HG02885 (cell line): ENCODE data around the gene APOA4.

Experiments
- ATAC-seq: cut with Tn5 transposase; IDR thresholded peaks from one replicate; pipeline ENCODE4 v1.9.1; 2021; ENCODE audit warnings: mild to moderate bottlenecking; ENCODE audit not compliant: unreplicated experiment, poor library complexity

The APOA4 gene

DNA sequence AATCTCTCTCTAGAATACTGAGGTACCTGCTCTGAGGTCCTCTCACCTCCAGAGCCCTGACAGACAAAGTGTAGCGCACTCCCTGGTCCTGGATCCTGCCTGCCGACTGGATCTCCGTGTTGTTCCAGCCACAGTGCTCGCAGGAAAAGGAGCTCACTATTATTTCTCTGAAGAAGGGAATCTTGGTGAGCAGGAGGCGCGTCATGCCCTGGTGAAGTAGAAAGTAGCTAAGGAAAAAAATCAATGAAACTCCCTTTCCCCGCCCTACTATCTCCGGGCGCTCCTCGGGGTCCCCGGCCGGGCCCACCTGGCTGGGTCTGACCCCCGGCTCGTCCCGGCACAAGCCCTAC is 35.7 kb downstream of the APOA4 start:
- peak; percentile 13 for ATAC-seq

DNA sequence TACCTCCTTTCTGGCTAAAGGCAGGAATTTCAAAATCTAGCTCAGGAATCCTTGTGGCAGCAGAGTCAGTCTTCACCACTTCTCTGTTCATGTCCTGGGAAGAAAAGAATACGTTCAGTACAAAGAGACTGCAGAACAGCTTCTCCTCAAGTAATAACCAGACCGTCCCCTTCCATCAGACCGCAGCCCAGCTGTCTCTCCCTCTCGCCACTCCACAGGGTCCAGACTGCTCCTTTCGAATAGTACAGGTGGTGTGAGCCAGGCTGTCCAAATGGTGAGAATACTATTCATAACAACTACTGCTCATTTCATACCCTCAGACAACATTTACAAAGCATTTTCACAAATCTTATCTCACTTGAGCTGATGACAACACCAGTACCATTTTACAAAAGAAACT is 36.1 kb downstream of the APOA4 start:
- ATAC-seq, result no peak

DNA sequence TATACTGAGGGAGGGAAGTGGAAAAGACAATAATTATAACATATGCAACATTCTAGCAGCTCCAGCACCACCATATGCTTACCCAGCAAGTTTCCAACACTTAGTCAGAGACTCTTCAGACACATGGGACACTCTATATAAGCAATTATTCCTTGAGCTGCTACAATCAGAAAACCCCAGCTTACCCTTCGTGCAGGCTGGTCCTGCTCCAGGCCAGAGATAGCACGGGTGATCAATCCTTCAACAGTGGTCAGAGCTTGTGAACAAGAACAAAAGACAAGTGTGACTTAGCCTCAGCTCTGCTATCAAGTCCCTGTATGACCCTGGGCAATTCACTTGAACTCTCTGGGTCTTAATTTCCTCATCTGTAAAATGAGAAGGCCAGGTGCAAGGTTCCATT is 36.8 kb downstream of the APOA4 start:
- ATAC-seq, result no peak

DNA sequence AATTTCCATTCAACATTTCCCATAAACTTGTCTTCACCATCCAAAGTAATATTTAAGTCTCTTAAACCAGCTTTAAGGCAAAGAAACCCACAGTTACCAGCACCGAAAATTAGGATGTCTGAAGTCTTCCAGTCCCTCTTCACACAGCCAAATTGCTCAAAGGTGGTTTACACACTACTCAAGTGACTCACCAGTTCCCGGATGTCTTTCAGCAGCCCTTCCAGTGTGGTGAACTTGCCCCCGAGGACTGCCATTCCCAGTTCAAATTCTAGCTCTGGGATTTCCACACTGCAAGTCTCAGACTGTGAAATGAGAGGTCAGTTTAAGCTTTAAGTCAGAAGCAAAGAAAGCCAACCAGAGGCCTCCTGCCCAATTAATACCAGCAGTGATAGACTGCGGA is 40.4 kb downstream of the APOA4 start:
- ATAC-seq, result no peak

DNA sequence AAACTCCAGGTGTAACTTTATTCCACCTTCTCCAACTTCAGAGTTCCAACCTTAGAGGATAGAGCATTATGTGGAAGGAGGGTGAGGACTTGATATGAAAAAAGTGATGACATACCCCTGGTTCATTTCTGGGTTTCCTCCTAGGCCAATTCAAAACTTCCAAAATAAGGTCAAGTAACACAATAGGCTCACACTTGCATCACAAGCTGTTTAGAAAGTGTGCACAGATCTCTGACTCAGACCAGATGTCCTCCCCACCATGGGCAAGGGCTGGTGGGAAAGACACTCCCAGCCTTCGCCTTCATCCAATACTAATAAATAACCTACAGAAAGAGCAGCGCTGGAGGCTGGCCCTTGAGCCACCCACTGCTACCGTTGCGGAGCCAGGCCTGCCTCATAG is 44.5 kb downstream of the APOA4 start:
- no peak for ATAC-seq

DNA sequence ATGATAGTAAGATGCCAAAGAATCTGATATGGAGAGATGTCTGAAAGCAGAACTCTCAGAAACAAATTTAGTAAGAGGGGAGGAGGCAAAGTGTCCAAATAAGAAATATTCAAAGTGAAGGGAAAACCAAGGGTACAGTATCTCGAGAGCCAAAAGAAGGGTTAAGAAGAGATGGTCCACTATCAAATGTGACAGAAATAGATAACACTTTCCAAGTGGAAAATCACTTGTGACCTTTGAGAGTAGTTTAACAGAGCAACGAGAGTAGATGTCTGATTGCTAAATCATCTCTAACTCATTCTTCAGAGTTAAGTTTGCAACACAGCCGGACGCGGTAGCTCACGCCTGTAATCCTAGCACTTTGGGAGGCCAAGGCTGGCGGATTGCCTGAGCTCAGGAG is 46.0 kb downstream of the APOA4 start:
- ATAC-seq, result no peak

DNA sequence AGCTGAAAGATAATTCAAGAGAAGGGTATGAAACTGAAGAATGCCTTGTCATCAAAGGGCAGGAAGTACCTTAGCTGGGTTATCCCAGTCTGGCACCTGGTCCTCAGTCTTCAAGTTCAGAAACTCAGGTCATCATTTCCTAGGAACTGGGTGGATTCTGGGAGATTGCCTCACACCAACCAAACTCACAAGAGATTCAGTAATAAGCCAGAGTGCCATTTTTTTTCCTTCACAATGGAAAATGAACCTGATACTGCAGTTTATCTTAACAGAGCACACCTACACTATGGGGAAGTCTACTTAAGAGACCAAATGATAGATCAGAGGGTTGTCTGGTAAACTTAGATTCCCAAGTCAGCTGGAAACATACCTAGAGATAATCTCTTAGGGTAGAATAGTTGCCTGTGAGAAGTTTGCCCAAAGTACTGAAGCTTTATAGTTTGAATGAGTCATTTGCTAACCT is 46.6 kb downstream of the APOA4 start:
- ATAC-seq, result no peak

DNA sequence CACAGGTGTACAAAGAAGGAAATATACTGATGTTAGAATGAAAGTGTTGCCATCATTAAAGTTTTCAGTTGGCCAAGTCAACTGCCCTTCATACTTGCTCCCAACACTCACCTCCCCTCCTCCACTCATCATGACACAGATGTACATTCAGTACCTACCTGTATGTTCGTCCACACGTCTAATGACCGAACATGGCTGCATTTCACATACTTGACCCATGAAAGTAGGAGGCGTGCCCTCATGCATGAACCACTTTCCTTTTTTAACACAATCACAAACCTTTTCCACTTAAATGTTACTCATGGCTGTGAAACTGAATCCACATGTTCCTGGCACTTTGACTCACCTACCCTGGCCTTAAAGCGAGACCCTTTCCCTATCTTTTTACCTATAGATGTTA is 47.1 kb downstream of the APOA4 start:
- ATAC-seq, result no peak

DNA sequence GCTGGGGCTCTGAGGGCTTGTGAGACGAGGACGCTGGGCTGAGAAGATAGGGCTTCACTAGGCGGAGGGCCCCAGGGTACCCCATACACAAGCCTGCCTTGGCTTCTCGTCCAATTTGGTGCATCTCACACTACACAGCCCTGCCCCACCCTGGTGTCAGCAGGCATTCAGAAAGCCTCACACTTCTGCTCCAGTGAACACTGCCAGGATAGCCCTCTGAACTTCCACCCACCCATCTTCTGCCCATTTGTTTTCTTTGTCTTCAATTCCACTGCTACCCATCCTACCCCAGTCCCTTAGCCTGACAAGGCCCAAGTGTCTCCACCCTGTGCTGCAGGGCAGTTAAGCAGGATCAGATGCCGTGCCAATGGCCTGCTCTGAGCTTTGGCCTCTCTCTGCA is 48.4 kb downstream of the APOA4 start:
- no peak for ATAC-seq

DNA sequence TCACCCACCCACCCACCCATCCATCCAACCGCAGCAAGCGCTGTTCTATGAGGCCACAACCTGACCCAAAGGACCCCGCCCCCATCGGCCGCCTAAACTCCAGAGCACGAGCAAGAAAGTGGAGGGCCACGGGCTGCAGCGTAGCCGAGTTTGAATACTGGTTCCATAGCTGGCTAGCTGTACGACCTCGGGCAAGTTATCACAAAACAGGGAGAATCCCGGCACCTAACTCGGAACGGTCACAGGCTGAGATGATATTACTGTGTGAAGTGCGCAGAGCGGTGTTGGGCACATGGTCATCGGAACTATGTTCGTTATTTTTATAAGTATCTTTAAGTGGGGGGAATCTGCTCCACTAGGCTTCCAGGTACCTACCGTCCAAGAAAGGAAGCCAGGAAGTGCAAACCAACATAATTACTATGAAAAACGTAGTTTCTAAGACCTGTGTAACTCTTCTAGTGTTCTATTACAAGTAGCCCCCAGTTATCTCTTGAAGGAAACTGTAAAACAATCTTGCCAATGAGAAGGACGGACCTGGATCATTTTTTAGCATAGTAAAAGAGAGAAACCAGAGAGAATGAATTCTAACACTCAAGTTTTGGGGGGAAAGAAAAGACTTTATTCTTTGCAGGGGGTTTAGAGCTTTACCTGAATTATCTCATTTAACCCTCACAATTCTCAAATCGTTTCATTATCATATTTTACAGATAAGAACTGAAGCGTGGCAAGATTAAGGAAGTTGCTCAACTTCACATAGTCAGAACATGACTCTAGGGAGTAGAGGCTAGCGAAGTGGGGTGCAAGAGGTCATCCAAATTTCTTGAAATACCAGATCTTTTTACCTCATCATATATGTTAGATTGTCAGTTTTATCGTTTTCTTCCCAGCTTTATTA is 49.7 kb downstream of the APOA4 start:
- peak; percentile 43 for ATAC-seq

DNA sequence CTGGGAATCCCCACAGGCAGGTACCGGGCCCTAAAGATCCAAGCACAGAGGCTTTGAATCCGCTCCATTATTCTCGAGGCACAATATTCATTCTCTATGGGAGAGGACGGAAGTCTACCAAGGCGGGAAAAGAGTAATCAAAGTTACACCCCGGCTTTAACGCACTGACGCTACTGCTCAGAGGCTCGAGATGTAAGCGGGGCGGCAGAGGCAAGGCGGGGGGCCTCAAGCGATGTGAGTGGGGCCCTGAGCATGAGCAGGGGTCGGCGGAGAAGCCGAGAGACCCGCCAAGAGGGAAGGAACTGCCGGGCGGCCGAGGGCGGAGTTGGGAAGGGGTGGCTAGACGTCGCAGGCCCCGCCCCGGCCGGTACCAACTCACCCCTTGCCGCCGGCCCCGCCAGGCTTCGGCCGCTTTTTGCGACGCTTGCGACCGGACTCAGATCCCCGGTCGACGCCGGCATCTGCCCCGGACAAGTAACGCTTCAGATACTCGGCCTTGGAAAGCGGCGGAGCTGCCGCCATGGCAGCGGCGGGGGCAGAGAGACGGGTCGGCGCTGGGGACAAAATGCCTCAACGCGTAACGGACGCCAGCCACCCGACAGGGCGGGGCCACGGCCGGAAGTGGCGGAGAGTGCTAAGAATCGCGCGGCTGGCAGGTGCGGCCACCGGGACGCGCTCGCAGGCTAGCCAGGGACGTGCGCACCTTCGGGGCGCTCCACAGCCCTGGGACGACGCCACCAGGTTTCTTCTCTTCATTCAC is 50.5 kb downstream of the APOA4 start, which contains the start of gene BUD13:
BUD13 (minus strand) TSS at position 545 of the 760 bp plus-strand sequence; CDS start at position 522, 23 bp downstream.
- peak; percentile 86 for ATAC-seq

DNA sequence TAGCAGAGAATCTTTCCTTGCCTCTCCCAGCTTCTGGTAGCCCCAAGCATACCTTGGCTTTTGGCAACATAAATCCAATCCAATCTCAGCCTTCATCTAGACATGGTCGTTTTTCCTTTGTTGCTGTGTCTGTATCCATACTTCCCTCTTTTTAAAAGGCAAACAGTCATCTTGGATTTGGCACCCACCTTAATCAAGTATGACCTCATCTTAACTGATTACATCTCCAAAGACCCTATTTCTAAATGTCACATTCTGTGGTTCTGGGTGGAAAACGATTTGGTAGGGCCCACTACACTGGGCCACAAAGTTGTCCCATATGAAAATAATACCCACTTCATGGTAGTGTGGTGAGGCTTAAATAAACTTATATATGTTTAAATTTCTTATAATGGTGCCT is 51.2 kb downstream of the APOA4 start:
- ATAC-seq, result no peak
